Occipital lobe (tissue), 2 donors: Measurements from ENCODE around the gene PDS5A. TPM values are rescaled to one million over a fixed set of nuclear protein-coding genes. Genes with fewer than 3 reads are reported as not detected.
"Not testable (repeated sequence)": the region's sequence is repeated elsewhere in the genome, so short reads cannot be mapped to it uniquely, and the experiment has no call there.

ENCODE experiments used
- DNase-seq: peaks from one replicate; lab custom pipeline; 2025; lab: John Stamatoyannopoulos, UW
- total RNA-seq: library from RNA; depleted of rRNA; stranded (reverse); fragments of >200 nt; gene quantifications from one replicate; pipeline ENCODE4 v1.2.3, GENCODE V29; 2014

The PDS5A gene
- total RNA-seq, 1 donor from 2014 or later = 89.7 TPM

DNA sequence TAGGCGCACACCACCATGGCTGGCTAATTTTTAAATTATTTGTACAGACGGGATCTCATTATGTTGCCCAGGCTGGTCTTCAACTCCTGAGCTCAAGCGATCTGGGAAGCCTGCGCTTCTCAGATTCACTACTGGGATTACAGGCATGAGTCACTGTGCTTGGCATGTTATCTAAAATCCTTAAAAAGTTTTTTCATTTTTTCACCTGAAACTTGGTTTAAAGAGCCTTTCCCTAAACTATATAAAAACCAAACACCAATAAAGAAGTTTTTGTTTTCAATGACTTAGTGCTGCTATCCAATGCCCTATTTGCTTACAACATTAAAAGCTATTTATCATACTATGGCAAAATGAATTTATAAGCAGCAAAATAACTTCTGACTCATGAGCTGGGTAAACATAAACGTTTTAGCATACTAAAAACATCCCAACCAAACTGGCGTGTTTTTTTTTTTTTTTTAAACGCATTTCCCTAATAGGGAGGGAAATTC is 151.9 kb downstream of the PDS5A start:
- DNase-seq = no peak

- no peak for DNase-seq
Measured at GRCh38 chr4:39825090-39825489, 152.6 kb downstream of the PDS5A start.

DNA sequence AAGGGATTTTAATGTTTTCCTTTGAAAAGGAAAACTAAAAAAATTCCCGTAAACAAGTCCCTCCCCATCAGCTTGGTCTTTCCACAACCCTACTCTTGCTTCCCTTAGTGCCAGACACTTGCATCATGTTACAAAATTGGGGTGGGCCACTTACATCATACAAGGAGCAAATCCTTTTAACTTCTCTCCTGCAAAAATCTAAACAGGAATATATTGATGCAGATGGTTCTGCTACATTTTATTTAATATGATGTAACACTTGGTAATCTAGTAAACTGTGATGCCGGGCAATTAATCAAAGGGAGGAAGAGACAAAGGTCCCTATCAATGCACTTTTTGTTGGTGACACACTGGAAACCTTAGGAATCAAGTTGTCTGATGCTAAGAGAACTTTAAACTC is 154.5 kb downstream of the PDS5A start:
- no peak for DNase-seq

DNA sequence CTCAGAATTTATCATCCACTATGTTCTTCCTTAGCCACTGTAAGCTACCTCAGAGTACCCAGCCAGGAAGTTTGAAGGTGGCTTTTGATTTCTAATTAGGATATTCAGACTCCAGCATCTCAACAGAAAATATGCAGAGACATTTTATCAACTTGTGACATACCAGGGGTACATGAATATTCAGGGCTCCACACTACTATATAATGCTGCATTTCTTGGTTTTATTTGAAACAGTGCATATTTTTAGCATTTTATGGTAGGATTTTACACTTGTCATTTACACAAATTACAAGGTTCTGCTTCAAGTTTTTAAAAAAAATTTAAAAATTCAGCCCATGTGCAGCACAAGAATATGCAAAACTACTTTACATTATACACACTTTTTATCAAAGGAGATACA is 155.0 kb downstream of the PDS5A start:
- no peak for DNase-seq

GRCh38 chr4:39821951-39822350 is 155.8 kb downstream of the PDS5A start:
- DNase-seq = no peak

GRCh38 chr4:39820186-39820585 is 157.5 kb downstream of the PDS5A start:
- no peak for DNase-seq

DNA sequence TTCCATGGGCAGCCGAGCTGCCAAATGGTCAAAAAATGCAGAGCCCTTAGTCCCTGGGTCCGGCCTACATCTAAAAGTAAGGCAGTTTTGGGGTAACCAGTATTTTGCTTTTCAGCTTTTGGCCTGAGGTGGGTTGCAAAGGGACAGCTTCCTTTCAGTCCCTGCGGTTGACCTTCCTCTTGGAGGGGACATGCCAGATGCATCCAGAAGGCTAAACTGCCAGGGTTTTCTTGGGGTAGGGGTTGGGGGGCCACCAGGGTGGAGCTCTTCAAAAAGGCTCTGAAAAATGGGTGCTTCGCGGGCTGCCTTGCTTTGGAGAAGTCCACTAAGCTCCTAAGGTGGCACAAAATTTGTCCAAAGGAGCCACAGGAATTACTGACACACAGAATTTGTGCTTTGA is 159.1 kb downstream of the PDS5A start:
- no peak for DNase-seq

DNA sequence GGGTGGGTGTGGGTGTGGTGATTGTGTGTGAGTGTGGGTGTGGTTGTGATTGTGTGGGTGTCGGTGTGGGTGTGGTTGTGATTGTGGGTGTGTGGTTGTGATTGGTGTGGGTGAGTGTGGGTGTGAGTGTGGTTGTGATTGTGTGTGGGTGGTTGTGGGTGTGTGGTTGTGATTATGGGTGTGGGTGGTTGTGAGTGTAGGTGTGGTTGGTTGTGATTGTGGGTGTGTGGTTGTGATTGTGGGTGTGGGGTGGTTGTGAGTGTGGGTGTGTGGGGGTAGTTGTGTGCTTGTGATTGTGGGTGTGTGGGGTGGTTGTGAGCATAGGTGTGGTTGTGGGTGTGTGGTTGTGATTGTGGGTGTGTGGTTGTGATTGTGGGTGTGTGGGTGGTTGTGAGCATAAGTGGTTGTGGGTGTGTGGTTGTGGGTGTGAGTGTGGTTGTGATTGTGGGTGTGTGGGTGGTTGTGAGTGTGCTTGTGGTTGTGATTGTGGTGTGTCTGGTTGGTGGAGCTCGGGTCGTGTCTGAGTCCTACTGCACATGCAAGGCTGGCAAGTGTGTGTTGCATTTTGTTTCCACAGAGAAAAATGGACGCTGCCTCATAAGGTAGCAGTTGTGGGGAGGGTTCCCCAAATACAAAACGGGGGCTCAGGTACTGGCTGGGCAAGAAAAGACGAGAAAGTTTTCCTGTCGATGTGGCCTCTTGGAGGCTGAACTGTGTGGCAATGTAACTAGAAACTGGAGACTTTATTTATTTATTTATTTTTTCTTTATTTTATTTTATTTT is 163.1 kb downstream of the PDS5A start:
- DNase-seq = no peak

- not testable (repeated sequence) for DNase-seq
Measured at GRCh38 chr4:39813761-39814160, 163.9 kb downstream of the PDS5A start.

DNA sequence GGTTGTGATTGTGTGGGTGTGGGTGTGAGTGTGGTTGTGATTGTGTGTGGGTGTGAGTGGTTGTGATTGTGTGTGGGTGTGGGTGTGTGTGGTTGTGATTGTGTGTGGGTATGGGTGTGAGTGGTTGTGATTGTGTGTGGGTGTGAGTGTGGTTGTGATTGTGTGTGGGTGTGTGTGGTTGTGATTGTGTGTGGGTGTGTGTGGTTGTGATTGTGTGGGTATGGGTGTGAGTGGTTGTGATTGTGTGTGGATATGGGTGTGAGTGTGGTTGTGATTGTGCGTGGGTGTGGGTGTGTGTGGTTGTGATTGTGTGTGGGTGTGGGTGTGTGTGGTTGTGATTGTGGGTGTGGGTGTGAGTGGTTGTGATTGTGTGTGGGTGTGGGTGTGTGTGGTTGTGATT is 164.7 kb downstream of the PDS5A start:
- DNase-seq = not testable (repeated sequence)

DNA sequence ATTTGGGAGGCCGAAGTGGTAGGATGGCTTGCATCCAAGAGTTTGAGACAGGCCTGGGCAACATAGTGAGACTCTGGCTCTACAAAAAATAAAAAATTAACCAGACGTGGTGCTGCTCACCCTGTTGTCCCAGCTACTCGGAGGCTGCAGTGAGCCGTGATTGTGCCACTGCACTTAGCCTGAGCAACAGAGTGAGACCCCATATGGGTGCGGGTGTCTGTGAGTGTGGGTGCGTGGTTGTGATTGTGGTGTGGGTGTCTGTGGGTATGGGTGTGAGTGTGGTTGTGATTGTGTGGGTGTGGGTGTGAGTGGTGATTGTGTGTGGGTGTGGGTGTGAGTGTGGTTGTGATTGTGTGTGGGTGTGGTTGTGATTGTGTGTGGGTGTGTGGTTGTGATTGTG is 165.2 kb downstream of the PDS5A start:
- no peak for DNase-seq

GRCh38 chr4:39808231-39808749 is 169.4 kb downstream of the PDS5A start:
- no peak for DNase-seq

DNA sequence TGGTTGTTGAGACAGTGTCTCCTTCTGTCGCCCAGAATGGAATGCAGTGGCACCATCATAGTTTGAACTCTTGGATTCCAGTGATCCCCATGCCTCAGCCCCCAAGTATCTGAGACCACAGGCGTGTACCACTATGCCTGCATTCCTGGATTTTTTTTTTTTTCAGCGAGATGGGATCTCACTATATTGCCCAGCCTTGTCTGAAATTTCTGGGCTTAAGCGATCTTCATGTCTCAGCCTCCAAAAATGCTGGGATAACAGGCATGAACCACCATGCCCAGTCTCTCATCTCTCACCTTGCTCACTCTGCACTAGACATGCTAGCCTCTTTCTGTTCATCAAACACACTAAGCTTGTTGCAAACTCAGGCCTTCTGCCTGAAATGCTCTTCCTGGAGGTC is 175.7 kb downstream of the PDS5A start:
- DNase-seq = no peak

- DNase-seq = not testable (repeated sequence)
Measured at GRCh38 chr4:39792976-39793375, 184.7 kb downstream of the PDS5A start.

- DNase-seq = no peak
Measured at GRCh38 chr4:39792529-39792928, 185.2 kb downstream of the PDS5A start.

DNA sequence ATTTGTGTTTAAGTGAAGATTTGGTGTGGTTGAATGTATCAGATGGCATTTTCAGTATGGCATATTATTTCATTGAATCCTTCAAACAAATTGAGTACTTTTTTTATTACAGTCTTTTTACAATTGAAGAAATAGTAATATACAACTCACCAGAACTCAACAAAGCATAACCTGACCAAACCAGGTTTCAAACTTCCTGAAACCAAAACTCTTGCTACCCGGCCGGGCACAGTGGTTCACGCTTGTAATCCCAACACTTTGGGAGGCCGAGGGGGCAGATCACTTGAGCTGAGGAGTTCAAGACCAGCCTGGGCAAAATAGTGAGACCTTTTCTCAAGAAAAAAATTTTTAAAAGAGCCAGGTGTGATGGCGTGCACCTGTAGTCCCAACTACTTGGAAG is 185.6 kb downstream of the PDS5A start:
- DNase-seq = no peak

GRCh38 chr4:39786838-39787237 is 190.9 kb downstream of the PDS5A start:
- no peak for DNase-seq

- no peak for DNase-seq
Measured at GRCh38 chr4:39785083-39785482, 192.6 kb downstream of the PDS5A start.

DNA sequence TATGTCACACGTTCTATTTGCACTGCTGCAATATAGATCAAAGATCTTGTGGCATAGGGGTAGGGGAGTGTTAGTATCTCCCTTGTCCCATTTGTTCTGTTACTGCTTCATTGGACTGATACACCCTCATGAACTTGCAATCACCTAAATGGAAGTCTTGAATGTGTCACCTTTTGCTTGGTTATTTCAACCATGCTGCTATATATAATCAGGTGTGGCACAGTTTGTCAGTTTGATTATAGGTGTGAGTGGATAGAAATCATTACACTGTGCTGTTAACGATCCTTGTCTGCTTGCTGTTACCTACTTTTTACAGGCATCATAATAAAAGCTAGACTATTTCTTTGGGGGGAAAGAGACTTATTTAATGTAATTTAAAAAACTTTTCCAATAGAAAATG is 195.7 kb downstream of the PDS5A start:
- not testable (repeated sequence) for DNase-seq
